Heart left ventricle (tissue), 13 donors: Measurements from ENCODE around the gene GAS7.

Experiments
- CTCF ChIP-seq, 12 donors: fragments of 200-600 bp; sonication (generic) in 4 of 12; IDR thresholded peaks; one replicate each; pipeline versions ENCODE4 v1.5.0 to v1.8.0; 2018 to 2022; ENCODE audit warnings: antibody characterized with exemption in 12 of 12, mild to moderate bottlenecking in 5 of 12
- POLR2A ChIP-seq, 2 donors: fragments of 450-650 bp; IDR thresholded peaks; one replicate each; pipeline ENCODE4 v1.6.1; 2017; ENCODE audit warnings: antibody characterized with exemption in 2 of 2, mild to moderate bottlenecking in 2 of 2, moderate library complexity in 2 of 2
- donor health status: ischemic (EF 13 %, LVEDD 7.1; RV severe dilation, severe dysfunction).
- donor health status: DM: no; HTN: yes; CAD: no.
- donor health status: DM: no; HTN: no; CAD: no.
- donor health status: ischemic (EF 25% LVEDD 6.9; RV normal size, moderate dysfunction).
- donor health status: ischemic (EF 25% LVEDD 5.7; RV mildly dilated, moderate dysfunction).
- donor health status: ischemic (EF 35%, LVEDD 5.7; RV mildly dilated, moderate dysfunction).
- donor health status: nonischemic (EF 11% LVEDD 7.7; RV severe dilation, severe dysfunction).
- donor health status: DM: yes; HTN: yes; CAD: no.
- donor health status: PGD.
- donor health status: ischemic (EF 29% LVEDD 5.4; RV normal size, mild dysfunction).
- donor health status: nonischemic (EF 23%, LVEDD 6.1; RV moderate dilation, normal function).

GRCh38 chr17:10112962-10113361, 85.4 kb downstream of the GAS7 start:
- TF ChIP-seq CTCF (IDR thresholded peaks at IDR 0.05), result no peak
- no peak for TF ChIP-seq POLR2A (IDR thresholded peaks at IDR 0.05)
